Forelimb muscle (tissue), 1 donor: ENCODE measurements around the gene PRKCZ. TPM values are rescaled to one million over a fixed set of nuclear protein-coding genes. Genes with fewer than 3 reads are reported as not detected.
"Not testable (repeated sequence)": the region's sequence is repeated elsewhere in the genome, so short reads cannot be mapped to it uniquely, and the experiment has no call there.

ENCODE experiments used
- DNase-seq: peaks from one replicate; pipeline ENCODE4 v3.0.0-alpha.2; 2013; ENCODE audit warnings: low read depth
- polyA plus RNA-seq: library from polyadenylated mRNA; unstranded; fragments of 120-200 nt; gene quantifications from one replicate; pipeline ENCODE4 v1.2.1, GENCODE V29; 2013; ENCODE audit not compliant: insufficient read length

The PRKCZ gene
- polyA plus RNA-seq, 1 donor, result 7.6 TPM

DNA sequence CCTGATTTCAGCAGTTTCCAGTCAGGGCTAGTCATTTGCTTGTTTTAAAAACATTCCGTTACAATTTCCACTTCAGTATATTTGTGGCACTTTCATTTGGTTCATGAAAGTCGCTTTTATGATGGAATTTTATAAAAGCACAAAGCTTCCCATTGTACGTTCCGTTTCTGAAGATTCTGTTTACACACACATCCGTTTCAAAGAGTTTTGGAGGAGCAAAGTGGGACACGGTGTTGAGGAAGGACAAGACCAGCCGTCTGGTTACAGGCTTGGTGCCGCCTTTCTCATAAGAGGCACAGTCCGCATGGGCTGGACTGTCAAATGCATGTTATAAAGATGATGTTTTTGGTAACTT lies 84.0 kb downstream of the PRKCZ start:
- no peak for DNase-seq

DNA sequence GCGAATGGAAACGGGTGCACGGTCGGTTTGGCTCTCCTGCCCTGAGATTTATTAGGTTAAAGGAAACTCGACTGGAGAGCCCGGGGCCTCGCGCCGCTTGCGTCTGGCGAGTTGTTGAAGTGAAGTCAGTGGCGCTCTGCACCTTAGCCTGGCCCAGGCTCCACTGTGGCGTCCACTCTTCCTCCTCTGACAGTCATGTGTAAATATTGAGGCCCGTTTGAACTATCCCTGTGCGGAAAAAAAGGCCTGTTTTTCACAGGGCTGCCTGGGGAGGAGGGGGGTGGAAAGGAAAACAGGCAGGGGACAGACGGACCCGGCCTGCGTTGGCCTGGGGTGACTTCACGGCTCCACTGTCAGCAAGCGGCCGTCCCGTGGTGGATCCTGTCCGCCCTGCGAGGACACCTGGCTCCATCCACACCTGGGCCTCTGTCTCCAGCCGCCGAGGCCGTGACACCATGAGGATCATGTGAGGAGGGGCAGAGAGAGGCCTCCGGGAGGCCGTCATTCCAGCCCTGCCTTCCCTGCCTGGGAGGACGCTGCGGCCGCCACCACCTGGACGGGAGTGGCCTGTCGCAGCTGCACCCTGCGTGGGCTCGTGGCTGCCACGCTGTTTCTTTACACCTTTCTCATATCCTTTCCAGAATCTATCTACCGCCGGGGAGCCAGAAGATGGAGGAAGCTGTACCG lies 84.6 kb downstream of the PRKCZ start:
- DNase-seq, result no peak

DNA sequence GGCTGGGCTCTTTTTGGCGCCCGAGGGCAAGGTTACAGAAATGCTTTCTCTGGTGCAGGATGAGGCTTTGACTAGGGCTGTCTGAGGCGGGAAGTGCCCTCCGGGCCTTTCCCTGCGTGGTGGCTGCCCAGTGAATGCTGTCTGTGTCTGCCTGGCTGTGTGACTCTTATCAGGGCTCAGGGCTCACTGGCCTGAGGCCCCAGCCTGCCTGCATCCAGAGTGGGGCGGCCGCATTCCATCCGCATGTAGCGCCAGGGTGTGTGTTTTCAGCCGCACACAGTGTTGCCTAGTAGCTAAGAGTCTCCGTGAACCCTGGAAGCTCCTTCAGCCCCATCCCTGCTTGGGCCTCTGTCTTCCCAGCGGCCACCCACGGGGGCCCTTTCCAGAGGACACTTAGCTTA lies 85.2 kb downstream of the PRKCZ start:
- DNase-seq, result peak; percentile 85

DNA sequence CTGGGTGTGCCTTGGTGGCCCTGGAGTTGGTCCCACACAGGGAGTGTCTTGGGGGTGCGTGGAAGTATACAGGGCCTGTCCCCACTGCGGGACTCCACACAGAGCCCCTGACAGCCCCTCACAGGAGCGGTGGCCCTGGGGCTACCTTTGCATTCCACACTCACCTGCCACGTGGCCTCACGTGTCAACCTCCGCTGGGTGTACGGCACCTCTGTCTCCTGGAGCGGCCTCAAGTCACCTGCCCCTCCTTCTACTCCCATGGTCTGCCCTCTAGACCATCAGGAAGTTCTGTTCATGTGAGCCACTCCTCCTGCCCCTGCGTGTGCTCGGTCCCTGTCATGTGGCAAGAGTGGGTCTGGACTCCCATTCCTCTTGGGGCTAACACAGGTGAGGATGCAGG lies 85.7 kb downstream of the PRKCZ start:
- DNase-seq, result no peak

DNA sequence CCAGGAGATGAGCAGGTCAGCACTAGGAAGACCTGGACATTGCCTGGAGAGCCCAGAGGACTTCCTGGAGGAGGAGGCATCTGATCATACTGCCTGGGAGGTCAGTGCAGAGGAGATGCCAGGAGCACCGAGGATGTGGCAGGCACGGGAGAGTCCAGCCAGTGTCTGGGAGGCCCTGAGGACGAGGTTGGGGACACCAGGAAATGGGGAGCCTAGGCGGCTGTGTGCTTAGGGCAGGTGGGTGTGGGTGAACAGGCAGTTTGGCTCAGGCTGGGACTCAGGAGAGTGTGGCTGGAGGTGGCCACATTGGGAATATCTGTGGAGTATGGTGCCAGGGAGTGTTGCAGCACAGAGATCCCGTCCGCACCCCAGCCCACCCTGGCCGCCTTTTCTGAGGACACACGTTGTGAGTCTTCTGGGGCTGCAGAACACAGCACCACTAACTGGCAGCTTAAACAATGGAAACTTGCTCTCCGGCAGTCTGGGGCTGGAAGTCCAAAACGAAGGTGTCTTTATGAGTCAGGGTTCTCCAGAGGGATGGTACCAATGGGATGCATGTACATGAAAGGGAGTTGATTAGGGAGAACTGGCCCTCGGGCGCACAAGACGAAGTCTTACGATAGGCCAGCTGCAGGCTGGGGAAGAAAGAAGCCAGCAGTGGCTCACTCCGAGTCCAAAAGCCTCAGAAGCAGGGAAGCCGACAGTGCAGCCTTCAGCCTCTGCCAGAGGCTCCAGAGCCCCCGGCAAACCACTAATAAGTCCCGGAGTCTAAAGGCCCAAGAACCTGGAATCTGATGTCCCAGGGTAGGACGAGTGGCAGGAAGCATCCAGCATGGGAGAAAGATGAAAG lies 86.4 kb downstream of the PRKCZ start:
- DNase-seq, result no peak

DNA sequence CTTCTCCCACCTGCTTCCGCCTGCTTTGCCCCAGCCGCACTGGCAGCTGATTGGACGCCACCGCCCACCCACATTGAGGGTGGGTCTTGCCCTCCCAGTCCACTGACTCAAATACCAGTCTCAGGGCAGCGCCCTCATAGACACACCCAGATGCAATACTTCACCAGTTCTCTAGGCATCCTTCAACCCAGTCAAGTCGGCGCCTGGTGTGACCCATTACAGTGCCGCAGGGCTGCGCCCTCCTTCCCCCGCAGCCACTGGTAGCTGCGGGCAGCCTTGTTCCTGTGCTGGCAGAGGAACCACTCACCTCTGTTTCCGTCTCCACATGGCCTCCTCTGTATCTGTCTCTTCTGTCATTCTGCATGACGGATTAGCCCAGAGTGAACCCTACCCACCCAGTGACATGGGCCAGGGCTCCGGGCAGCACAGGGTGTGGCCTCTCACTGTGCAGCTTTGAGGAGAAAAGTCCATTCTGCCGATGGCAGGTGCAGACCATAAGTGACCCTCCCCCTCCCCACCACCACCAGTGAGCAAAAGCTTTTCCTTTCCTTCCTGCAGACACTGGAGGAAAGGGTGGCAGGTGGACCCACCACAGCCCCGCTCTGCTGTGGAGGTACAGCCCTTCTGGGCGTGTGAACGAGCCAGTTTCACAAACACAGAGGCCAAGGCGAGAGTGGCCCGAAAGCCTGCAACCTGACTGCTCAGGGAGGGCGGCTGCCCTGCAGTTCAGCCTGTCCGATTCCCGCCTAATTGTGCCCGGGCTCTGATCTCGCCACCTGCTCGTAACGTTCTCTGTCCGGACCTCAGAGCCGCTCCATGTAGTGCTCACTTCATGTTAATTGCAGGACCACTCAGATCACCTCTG lies 87.3 kb downstream of the PRKCZ start:
- no peak for DNase-seq

DNA sequence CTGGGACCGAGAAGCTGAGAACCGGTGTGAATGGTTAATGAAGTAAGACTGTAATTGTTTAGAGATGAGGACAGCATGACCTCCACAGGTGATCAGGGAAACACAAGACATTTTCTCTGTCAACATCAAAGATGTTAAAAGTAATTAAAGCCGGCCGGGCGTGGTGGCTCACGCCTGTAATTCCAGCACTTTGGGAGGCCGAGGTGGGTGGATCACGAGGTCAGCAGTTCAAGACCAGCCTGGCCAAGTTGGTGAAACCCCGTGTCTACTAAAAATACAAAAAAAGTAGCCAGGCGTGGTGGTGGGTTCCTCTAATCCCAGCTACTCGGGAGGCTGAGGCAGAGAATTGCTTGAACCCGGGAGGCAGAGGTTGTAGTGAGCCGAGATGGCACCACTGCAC lies 88.9 kb downstream of the PRKCZ start:
- DNase-seq, result not testable (repeated sequence)

DNA sequence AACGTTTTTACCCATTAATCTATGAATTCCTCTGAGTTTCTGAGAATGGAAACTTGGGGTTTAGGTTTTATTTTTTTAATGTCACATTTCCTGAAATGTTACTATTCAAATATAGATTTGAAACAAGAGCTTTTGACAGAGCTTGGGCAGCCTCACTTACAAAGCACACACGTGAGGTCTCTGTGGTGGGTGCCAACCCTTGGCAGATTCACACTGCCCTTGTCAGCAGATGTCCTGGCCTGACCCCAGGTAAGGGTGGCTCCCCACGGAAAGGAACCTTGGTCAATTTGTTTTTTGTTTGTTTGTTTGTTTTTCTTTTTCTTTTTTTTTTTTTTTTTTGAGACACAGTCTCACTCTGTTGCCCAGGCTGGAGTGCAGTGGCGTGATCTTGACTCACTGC lies 90.8 kb downstream of the PRKCZ start:
- no peak for DNase-seq

DNA sequence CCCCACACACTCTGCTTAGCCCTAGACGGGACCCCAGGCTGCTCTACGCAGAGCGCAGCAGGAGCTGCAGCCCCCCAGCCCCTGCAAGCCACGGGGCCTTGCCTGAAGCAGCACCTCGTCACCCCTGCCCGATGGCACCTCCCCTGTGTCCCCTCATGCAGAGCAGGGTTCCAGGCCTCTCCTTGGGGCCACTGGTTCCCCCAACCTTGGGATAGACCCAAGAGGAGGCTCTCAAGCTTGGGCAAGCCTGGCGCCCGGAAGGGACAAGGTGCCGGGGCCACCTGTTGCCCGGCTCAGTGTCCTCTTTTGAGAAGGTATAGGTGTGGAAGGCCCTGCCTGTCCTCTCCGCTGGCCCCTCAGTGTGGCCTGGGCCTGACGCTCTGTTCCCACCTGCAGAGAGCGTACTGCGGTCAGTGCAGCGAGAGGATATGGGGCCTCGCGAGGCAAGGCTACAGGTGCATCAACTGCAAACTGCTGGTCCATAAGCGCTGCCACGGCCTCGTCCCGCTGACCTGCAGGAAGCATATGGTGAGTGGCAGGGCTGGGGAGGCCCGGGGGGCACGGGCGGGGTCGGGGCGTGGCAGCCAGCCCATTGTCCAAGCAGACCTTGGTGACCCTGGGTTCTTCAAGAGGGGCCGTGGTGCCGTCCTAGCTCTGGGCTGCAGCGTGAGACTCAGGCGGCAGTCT lies 93.7 kb downstream of the PRKCZ start:
- no peak for DNase-seq

DNA sequence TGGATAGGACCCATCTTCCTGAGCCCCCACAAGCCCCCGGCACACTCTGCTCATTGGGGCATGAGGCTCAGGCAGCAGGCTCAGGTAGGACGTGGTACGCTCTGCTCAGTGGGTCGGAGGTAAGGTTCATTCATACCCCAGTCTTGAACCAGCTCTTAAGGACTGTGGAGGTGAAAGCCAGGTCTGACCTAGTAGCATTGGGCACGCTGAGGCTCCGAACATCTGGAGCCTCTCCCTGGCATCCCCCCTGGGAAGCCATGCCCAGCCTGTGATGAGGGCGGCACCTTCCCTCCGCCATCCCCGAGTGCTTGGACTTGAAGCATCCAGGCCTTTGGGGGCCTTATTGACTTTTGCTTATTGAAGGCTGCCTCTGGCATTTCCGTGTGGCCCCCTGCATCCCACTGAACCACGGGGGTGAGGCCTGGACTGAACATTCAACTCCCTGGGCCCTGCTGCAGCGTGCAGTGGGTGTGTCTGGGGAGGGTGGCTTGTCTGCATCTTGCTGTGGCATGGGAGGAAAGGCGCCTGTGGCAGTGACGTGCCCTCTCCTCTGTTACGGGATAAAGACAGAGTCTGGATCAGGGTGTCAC lies 94.4 kb downstream of the PRKCZ start:
- no peak for DNase-seq

DNA sequence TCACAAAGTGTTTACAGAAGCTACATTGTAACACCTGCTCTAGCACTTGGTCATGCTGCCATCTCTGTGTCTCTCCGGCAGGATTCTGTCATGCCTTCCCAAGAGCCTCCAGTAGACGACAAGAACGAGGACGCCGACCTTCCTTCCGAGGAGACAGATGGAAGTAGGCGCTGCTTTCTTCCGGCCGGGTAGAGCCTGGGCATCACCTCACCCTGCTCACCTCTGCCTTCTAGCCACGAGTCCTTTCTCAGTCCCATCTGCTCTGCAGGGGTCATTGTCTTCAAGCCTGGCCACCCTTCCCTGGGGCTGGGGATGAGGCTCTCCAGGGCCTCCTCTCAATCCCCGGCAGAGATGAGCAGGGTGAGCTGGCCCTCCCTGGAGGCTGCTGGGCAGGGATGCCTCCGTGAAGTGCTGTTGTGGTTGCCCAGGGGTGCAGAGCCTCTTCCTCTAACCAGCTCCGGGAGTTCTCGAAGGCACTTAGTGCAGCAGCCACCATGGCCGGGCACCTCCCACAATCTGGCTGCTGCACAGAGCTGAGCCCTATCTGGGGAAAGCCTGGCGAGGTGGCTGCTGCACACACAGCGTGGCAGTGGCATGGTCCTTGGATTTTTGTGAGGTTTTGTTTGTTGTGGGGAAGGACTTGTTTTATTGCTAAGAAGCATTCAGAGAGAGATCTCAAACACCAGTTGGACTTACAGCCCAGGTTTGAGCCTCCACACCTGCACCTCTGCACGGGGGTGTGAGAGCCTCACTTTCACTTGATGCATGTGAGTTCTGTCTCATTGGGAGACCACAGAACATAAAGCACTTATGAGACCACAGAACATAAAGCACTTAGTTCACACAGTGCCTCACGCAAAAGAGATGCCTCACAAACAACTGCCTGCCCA lies 96.0 kb downstream of the PRKCZ start:
- no peak for DNase-seq

DNA sequence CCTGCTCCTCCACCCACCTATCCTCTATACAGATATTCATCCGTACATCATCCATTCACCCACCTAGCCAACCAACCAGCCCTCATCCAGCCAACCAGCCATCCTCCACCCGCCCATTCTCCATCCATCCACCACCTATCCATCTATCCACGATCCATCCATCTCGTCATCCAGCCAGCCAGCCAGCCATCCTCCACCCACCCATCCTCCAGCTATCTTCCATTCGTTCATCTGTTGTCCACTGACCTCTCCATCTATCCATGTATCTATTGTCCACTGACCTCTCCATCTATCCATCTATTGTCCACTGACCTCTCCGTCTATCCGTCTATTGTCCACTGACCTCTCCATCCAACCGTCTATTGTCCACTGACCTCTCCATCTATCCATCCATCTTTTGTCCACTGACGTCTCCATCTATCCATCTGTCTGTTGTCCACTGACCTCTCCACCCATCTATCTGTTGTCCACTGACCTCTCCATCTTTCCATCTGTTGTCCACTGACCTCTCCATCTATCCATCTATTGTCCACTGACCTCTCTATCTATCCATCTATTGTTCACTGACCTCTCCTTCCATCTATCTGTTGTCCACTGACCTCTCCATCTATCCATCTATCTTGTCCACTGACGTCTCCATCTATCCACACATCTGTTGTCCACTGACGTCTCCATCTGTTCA lies 96.8 kb downstream of the PRKCZ start:
- no peak for DNase-seq

DNA sequence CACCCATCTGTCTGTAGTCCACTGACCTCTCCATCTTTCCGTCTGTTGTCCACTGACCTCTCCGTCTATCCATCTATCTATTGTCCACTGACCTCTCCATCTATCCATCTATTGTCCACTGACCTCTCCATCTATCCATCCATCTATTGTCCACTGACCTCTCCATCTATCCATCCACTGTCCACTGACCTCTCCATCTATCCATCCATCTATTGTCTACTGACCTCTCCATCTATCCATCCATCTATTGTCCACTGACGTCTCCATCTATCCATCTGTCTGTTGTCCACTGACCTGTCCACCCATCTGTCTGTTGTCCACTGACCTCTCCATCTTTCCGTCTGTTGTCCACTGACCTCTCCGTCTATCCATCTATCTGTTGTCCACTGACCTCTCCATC lies 97.7 kb downstream of the PRKCZ start:
- not testable (repeated sequence) for DNase-seq

DNA sequence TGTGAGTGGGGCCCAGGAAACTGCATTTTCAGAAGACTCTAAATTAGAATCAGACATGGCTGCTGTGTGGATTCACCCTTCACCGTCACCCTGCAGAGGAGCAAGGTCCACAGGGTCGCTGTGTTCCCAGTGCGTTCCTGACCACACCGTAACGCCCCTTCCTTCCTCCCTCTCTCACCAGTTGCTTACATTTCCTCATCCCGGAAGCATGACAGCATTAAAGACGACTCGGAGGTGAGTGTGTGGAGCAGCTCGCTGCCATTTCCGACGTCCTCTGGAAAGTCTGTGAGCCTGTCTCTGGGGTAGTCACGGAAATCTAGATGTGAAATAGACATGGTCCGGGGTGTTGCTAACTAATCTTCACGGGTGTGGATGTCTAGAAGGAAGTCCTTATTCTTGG lies 98.5 kb downstream of the PRKCZ start:
- DNase-seq, result no peak

DNA sequence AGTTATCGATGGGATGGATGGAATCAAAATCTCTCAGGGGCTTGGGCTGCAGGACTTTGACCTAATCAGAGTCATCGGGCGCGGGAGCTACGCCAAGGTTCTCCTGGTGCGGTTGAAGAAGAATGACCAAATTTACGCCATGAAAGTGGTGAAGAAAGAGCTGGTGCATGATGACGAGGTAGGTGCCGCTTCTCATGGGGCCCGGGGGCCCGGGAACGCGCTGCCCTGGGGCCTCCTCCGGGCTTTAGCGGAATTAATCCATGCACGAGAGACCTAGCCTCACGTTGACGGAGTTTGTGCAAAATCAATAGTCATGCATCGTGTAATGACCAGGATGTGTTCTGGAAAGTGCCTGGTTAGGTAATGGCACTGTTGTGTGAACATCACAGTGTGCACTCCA lies 100.6 kb downstream of the PRKCZ start:
- no peak for DNase-seq

DNA sequence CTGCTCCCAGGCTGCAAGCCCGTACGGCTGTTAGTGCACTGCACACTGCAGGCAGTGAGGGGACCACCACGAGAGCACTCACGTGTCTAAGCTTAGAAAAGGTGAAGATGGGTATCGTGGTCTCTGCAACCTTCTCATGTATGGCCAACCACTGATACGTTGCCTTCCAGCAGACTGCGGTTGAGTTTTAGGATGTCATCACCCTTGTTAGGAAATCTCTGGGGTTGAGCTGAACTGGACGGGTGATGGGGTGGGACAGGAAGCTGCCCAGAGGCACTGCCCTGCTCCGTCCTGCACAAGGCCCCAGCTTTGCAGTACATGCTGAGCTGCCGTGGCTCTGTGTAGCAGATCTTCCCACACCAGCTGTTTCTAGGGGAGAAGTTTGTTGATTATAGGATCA lies 101.0 kb downstream of the PRKCZ start:
- no peak for DNase-seq

DNA sequence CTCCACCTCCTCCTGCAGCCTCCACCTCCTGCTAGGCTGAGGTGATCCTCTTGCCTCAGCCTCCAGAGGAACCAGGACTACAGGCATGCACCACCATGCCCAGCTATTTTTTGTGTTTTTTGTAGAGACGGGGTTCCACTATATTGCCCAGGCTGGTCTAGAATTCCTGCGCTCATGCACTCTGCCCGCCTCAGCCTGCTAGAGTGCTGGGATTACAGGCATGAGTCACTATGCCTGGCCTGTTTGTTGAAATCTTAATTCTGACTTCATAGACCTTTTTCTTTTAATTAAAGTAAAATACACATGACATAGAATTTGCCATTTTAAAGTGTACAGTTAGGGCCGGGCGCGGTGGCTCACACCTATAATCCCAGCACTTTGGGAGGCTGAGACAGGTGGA lies 101.7 kb downstream of the PRKCZ start:
- DNase-seq, result no peak

DNA sequence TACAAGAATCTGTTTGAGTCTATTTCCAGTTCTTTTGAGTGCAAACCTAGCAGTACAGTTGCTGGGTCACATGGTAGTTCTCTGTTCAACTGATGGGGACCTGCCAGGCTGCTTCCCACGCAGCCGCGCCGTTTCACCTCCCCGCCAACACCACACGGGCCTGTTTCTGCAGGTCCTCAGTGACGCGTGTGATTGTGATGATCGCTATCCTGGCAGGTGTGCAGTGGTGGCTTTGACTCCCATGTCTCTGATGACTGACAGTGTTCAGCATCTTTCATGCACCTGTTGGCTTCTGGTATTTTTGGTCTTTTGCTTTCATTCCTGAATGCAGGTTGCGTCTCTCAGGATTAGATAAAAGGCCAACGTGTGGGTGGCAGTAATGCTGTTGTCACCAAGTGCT lies 102.7 kb downstream of the PRKCZ start:
- no peak for DNase-seq

DNA sequence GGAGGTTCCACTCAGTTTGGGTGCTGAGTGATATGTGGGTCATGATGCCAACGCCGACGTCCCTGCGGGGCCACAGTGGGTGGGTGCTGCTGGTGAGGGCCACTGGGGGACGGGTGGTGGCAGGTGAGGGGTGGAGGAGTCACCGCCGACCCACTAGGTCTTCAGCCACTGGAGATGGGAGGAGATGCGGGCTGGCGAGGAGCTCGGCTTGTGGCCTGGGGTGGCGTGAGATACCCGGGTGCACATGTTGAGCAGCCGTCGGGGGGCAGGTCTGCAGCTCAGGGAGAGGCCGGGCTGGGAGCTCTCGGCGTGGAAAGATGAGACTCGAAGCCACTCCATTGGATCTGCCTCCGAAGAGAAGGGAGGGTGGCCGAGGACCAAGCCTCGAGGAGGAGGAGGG lies 103.8 kb downstream of the PRKCZ start:
- DNase-seq, result no peak

DNA sequence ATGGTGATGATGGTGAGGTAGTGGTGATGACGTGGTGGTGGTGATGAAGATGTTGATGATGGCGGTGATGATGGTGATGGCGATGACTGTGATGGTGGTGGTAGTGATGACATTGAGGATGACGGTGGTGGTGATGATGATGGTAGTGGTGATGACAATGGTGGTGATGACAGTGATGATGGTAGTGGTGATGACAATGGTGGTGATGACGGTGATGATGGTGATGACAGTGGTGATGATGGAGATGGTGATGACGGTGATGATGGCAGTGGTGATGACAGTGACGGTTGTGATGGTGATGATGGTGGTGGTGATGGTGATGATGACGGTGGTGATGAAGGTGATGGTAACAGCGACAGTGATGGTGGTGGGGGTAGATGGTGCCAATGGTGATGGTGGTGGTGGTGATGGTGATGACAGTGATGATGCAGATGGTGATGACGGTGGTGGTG lies 105.0 kb downstream of the PRKCZ start:
- DNase-seq, result no peak
